OCI-LY1 (cell line): ENCODE measurements around the gene QPRT.
A peak's percentile ranks its signal among the peaks of the same experiment; 100 is the strongest.
"Not testable (repeated sequence)": the region's sequence is repeated elsewhere in the genome, so short reads cannot be mapped to it uniquely, and the experiment has no call there.

Experiments
- H2AFZ ChIP-seq: fragments of 200-600 bp; sonication (generic), shearing (Covaris generic); 2 replicates; pipeline ENCODE4 v1.6.0; 2014; ENCODE audit warnings: antibody characterized with exemption, mild to moderate bottlenecking, low read length
- H3F3A ChIP-seq: fragments of 200-600 bp; sonication (generic), shearing (Covaris generic); 2 replicates; pipeline ENCODE4 v1.6.0; 2014; ENCODE audit warnings: mild to moderate bottlenecking, antibody characterized with exemption, low read length, moderate library complexity; ENCODE audit not compliant: insufficient read depth
- H3K27ac ChIP-seq: fragments of 200-600 bp; sonication (generic); 2 replicates; pipeline ENCODE4 v1.5.1; 2014; ENCODE audit warnings: low read length, mixed run types, mild to moderate bottlenecking, low read depth; ENCODE audit not compliant: poor library complexity, severe bottlenecking
- H3K27me3 ChIP-seq: fragments of 200-600 bp; sonication (generic); 2 replicates; pipeline ENCODE4 v1.6.0; 2014; ENCODE audit warnings: antibody characterized with exemption, mild to moderate bottlenecking, low read length, moderate library complexity; ENCODE audit not compliant: insufficient read depth
- H3K36me3 ChIP-seq: fragments of 200-600 bp; sonication (generic); 2 replicates; pipeline ENCODE4 v1.6.1; 2014; ENCODE audit warnings: mild to moderate bottlenecking, antibody characterized with exemption, low read length, moderate library complexity, mixed read lengths; ENCODE audit not compliant: insufficient read depth
- H3K4me1 ChIP-seq: fragments of 200-600 bp; sonication (generic); 2 replicates; pipeline ENCODE4 v1.5.1; 2014; ENCODE audit warnings: mild to moderate bottlenecking, low read length, moderate library complexity; ENCODE audit not compliant: insufficient read depth, severe bottlenecking
- H3K4me2 ChIP-seq: fragments of 200-600 bp; sonication (generic), shearing (Covaris generic); 2 replicates; pipeline ENCODE4 v1.6.1; 2014; ENCODE audit warnings: low read length
- H3K4me3 ChIP-seq: fragments of 200-600 bp; sonication (generic); 2 replicates; pipeline ENCODE4 v1.5.1; 2014; ENCODE audit warnings: low read length, low read depth, mild to moderate bottlenecking, mixed read lengths; ENCODE audit not compliant: poor library complexity, severe bottlenecking
- H3K79me2 ChIP-seq: fragments of 200-600 bp; shearing (Covaris generic); 2 replicates; pipeline ENCODE4 v1.6.1; 2016; ENCODE audit warnings: mixed run types, low read length, mixed read lengths; ENCODE audit not compliant: insufficient read depth
- H3K9ac ChIP-seq: fragments of 200-600 bp; sonication (generic), shearing (Covaris generic); 2 replicates; pipeline ENCODE4 v1.6.1; 2014; ENCODE audit warnings: mild to moderate bottlenecking, low read length, mixed read lengths
- H3K9me2 ChIP-seq: fragments of 200-600 bp; sonication (generic), shearing (Covaris generic); 2 replicates; pipeline ENCODE4 v1.6.1; 2014; ENCODE audit warnings: low read depth, mild to moderate bottlenecking, low read length, mixed read lengths
- H3K9me3 ChIP-seq: fragments of 200-600 bp; shearing (Covaris generic); 2 replicates; pipeline ENCODE4 v1.6.1; 2014; ENCODE audit warnings: low read length, mixed read lengths
- H4K20me1 ChIP-seq: fragments of 200-600 bp; sonication (generic), shearing (Covaris generic); 2 replicates; pipeline ENCODE4 v1.6.0; 2016; ENCODE audit warnings: mild to moderate bottlenecking, low read length; ENCODE audit not compliant: insufficient read depth
- EZH2 ChIP-seq: fragments of 200-600 bp; sonication (generic), shearing (Covaris generic); IDR thresholded peaks from 2 replicates; pipeline ENCODE4 v1.8.0; 2017; ENCODE audit warnings: borderline replicate concordance, mixed run types, mild to moderate bottlenecking, antibody characterized with exemption, low read length, moderate library complexity, mixed read lengths
- TF ChIP-seq, protein P1 (sequence below): fragments of 200-600 bp; sonication (generic), shearing (Covaris generic); IDR thresholded peaks from 2 replicates; pipeline ENCODE4 v1.5.1; 2017; ENCODE audit warnings: mild to moderate bottlenecking, antibody characterized with exemption, low read length, moderate library complexity, mixed read lengths

QPRT gene

GRCh38 chr16:29727452-29727851, 48.5 kb downstream of the QPRT start:
- H3K9ac ChIP-seq: no peak overlapping the region
- no peaks in the 10 kb centered on the region for H3K27me3 ChIP-seq
- no peaks in the 10 kb centered on the region for H3K79me2 ChIP-seq
- H2AFZ ChIP-seq: no peak overlapping the region
- no peak overlapping the region for H3K4me3 ChIP-seq
- H3K9me3 ChIP-seq: no peaks in the 10 kb centered on the region
- H3K27ac ChIP-seq: peak overlapping the region; percentile 35
- H3K9me2 ChIP-seq: no peaks in the 10 kb centered on the region
- no peak for TF ChIP-seq EZH2
- TF ChIP-seq, protein P1, sequence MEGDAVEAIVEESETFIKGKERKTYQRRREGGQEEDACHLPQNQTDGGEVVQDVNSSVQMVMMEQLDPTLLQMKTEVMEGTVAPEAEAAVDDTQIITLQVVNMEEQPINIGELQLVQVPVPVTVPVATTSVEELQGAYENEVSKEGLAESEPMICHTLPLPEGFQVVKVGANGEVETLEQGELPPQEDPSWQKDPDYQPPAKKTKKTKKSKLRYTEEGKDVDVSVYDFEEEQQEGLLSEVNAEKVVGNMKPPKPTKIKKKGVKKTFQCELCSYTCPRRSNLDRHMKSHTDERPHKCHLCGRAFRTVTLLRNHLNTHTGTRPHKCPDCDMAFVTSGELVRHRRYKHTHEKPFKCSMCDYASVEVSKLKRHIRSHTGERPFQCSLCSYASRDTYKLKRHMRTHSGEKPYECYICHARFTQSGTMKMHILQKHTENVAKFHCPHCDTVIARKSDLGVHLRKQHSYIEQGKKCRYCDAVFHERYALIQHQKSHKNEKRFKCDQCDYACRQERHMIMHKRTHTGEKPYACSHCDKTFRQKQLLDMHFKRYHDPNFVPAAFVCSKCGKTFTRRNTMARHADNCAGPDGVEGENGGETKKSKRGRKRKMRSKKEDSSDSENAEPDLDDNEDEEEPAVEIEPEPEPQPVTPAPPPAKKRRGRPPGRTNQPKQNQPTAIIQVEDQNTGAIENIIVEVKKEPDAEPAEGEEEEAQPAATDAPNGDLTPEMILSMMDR: no peak
- no peaks in the 10 kb centered on the region for H4K20me1 ChIP-seq
- no peaks in the 10 kb centered on the region for H3K36me3 ChIP-seq
- peaks cover 7% of the 10 kb centered on the region; the same call in 1 of the 2 replicates for H3F3A ChIP-seq
- peaks cover 28% of the 10 kb centered on the region for H3K4me1 ChIP-seq
- no peak overlapping the region for H3K4me2 ChIP-seq

DNA sequence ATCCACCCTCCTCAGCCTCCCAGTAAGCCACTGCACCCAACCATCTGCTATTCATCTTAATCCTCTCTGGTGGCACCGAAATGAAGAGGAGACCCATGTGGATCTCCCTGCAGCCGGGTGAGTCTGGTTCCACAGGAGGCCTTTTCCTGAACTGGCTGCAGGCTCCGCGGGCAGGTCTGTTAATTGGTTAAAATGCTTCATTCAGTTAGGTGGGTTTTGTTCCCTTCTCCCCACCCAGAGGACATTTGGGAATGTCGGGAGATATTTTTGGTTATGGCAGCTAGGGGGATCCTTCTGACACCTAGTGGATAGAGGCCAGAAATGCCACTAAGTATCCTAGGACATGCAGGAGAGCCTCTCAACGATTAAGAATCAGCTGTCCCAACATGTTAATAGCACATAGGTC, 50.1 kb downstream of the QPRT start:
- Histone ChIP-seq H4K20me1 (no peaks in the 10 kb centered on the region), H3K9me2 (no peaks in the 10 kb centered on the region), H3F3A (peaks cover 7% of the 10 kb centered on the region; the same call in 1 of the 2 replicates), H3K27me3 (no peaks in the 10 kb centered on the region), H2AFZ (no peak overlapping the region), H3K4me1 (peaks cover 28% of the 10 kb centered on the region), H3K79me2 (no peaks in the 10 kb centered on the region), H3K36me3 (no peaks in the 10 kb centered on the region), H3K4me2 (no peak overlapping the region), H3K4me3 (no peak overlapping the region), H3K9me3 (no peaks in the 10 kb centered on the region), H3K9ac (no peak overlapping the region), H3K27ac (no peak overlapping the region)
- no peak for TF ChIP-seq EZH2
- TF ChIP-seq, protein P1: peak; percentile 51

DNA sequence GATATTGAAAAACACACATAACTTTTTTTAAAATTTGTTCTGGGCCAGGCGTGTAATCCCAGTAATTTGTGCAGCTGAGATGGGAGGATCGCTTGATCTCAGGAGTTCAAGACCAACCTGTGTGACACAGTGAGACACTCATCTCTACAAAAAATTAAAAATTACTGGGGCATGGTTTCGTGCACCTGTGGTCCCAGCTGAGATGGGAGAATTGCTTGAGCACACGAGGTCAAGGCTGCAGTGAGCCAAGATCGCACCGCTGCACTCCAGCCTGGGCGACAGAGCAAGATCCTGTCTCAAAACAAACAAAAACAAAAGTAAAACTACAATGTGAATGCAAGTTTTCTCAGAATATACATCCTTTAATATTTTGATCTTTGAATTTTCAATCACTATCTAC, 51.7 kb downstream of the QPRT start:
- TF ChIP-seq EZH2: no peak
- TF ChIP-seq, protein P1: no peak
- Histone ChIP-seq H3F3A (peaks cover 7% of the 10 kb centered on the region; the same call in 1 of the 2 replicates), H3K4me2 (peak overlapping the region; percentile 46)

GRCh38 chr16:29731768-29732601, 53.0 kb downstream of the QPRT start:
- H3K9me3 ChIP-seq, H3K9me2 ChIP-seq, H3K79me2 ChIP-seq, H3F3A ChIP-seq, H4K20me1 ChIP-seq, H3K4me3 ChIP-seq, H3K9ac ChIP-seq, H3K27ac ChIP-seq, H3K27me3 ChIP-seq, H3K36me3 ChIP-seq, H2AFZ ChIP-seq: not testable (repeated sequence)
- Histone ChIP-seq H3K4me2 (peak overlapping the region; percentile 46; the same call in 1 of the 2 replicates), H3K4me1 (peaks cover 28% of the 10 kb centered on the region)

More for the DNA sequence above, 51.7 kb downstream of the QPRT start:
- no peaks in the 10 kb centered on the region for H3K9me2 ChIP-seq
- no peaks in the 10 kb centered on the region for H3K36me3 ChIP-seq
- H3K79me2 ChIP-seq: no peaks in the 10 kb centered on the region
- peak overlapping the region; percentile 46 for H3K27ac ChIP-seq
- peaks cover 28% of the 10 kb centered on the region for H3K4me1 ChIP-seq
- no peaks in the 10 kb centered on the region for H3K27me3 ChIP-seq
- H3K4me3 ChIP-seq: no peak overlapping the region
- no peaks in the 10 kb centered on the region for H4K20me1 ChIP-seq
- no peaks in the 10 kb centered on the region for H3K9me3 ChIP-seq
- H2AFZ ChIP-seq: no peak overlapping the region
- no peak overlapping the region; the same call in 1 of the 2 replicates for H3K9ac ChIP-seq
